Measurements from ENCODE around the gene GIGYF2.

GIGYF2 gene

DNA sequence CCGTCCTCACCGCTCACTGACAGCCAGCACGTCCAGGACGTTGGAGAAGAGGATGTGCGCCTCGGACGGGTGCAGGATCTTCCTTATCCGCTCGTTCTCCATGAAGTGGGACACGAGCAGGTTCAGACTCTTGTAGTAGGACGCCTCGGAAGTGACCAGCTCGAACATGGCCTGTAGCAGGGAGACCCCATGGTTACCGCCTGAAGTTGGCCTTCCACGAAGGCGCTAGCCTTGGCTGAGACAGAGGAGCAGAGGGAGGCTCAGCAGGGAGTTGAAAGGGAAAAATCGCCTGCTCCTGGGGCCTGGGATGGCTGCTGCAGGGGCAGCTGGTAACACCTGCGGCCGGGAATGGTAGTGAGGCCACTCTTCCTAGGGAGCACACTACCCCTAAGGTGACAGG, 197.6 kb downstream of the GIGYF2 start:
- H3K4me3 ChIP-seq (ENCODE audit: low read depth, low read length): no peak overlapping the region
- DNase-seq (ENCODE audit: low read depth): no peak
- TF ChIP-seq, protein P1, sequence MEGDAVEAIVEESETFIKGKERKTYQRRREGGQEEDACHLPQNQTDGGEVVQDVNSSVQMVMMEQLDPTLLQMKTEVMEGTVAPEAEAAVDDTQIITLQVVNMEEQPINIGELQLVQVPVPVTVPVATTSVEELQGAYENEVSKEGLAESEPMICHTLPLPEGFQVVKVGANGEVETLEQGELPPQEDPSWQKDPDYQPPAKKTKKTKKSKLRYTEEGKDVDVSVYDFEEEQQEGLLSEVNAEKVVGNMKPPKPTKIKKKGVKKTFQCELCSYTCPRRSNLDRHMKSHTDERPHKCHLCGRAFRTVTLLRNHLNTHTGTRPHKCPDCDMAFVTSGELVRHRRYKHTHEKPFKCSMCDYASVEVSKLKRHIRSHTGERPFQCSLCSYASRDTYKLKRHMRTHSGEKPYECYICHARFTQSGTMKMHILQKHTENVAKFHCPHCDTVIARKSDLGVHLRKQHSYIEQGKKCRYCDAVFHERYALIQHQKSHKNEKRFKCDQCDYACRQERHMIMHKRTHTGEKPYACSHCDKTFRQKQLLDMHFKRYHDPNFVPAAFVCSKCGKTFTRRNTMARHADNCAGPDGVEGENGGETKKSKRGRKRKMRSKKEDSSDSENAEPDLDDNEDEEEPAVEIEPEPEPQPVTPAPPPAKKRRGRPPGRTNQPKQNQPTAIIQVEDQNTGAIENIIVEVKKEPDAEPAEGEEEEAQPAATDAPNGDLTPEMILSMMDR (IDR thresholded peaks at IDR 0.05; ENCODE audit: insufficient read depth, low read depth, low read length, missing control alignments): no peak

- H3K4me3 ChIP-seq (ENCODE audit: low read depth, low read length): no peak overlapping the region
- no peak for DNase-seq (ENCODE audit: low read depth)
- TF ChIP-seq, protein P1 (IDR thresholded peaks at IDR 0.05; ENCODE audit: insufficient read depth, low read depth, low read length, missing control alignments): no peak
Observed at GRCh38 chr2:232896111-232896510, 199.0 kb downstream of the GIGYF2 start.

GRCh38 chr2:232896720-232897597, 199.8 kb downstream of the GIGYF2 start:
- no peak for DNase-seq (ENCODE audit: low read depth)
- TF ChIP-seq, protein P1 (IDR thresholded peaks at IDR 0.05; ENCODE audit: insufficient read depth, low read depth, low read length, missing control alignments): no peak
- no peak overlapping the region for H3K4me3 ChIP-seq (ENCODE audit: low read depth, low read length)

DNA sequence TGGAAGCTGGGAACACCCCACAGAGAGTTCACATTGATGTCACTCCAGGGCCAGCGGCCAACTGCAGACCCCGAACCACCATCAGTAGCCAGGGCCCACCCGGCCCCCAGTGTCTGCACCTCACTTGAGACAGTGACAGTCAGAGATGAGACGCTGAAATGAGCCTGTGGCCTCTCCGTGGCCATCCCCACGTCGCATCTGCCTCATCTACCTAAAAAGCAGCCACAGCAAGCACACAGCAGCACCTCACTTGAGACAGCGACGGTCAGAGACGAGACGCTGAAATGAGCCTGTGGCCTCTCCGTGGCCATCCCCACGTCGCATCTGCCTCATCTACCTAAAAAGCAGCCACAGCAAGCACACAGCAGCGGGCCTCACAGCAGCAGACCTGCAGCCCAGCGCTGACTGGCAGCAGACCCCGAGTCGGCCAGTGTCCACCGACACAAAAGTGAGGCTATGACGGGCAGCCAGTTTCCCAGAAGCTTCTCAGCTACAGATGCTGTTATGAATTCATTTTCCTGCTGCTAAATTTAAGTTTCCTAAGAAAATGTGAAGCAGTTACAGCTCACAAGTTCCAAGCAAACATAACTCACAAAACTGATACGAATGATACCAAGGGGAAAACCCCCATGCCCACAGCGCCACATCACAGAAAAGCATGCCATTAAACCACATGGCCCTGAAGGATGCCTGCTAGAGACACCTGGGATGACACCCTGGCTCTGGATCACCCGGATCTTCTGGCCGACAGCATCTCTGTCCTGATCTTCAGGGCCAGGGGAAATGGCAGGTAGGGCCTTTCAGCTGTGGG, 200.7 kb downstream of the GIGYF2 start:
- H3K4me3 ChIP-seq (ENCODE audit: low read depth, low read length): no peak overlapping the region
- TF ChIP-seq, protein P1 (IDR thresholded peaks at IDR 0.05; ENCODE audit: insufficient read depth, low read depth, low read length, missing control alignments): no peak
- DNase-seq (ENCODE audit: low read depth): no peak

DNA sequence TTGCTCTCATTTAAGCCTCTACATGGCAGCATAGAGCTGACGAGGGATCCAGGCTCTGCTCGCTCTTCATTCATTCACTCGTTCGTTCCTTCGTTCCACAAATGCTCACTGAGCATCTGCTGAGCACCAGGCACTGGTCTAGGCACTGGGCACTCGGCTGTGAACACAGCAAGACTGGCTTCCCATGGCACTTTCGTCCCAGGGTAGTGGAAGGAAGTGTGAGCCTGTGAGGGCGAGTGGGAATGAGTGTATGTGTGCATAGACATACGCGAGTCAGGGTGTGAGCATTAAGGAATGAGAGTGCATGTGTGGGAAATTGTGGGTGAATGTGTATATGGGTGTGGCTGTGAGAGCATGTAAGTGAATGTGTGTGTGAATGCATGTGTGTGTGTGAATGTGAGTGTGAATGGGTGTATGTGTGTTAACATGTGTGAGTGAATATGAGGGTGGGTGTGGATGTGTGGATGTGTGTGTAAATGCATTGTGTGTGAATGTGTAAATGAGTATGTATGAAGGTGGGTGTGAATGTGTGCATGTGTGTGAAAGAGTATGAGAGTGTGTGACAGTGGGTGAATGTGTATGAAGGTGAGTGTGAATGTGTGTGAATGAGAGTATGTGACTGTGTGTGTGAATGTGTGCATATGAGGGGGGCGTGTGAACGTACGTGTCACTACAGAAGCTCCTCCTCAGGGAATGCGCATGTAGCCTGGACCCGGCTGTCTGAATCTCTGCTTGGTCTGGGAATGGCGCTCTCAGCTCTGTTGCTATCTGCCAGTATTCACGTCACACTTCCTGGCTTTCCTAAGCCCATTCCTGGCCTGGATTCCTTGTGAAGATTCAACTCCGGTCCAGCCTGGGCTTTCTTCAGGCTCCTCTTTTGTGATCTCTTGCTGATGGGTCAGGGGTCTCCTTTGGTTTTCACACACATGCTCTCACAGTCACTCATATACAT, 201.7 kb downstream of the GIGYF2 start:
- TF ChIP-seq, protein P1 (IDR thresholded peaks at IDR 0.05; ENCODE audit: insufficient read depth, low read depth, low read length, missing control alignments): no peak
- DNase-seq (ENCODE audit: low read depth): no peak
- no peak overlapping the region for H3K4me3 ChIP-seq (ENCODE audit: low read depth, low read length)
